IMR-90 (cell line): ENCODE results near the gene THSD7B. TPM values are rescaled to one million over a fixed set of nuclear protein-coding genes. Genes with fewer than 3 reads are reported as not detected.

Source experiments
- ATAC-seq: fragments of 200-7000 bp; cut with Tn5 transposase; 2 replicates; pipeline ENCODE4 v1.9.1; 2020; ENCODE audit warnings: low read depth, mild to moderate bottlenecking, moderate library complexity
- BruUV-seq: library from RNA; stranded (reverse); fragments of 400-500 nt; replicated peaks from 2 replicates; lab custom pipeline; 2021; lab: Mats Ljungman, UMichigan
- CTCF ChIA-PET: fragments of 300-600 bp; formaldehyde crosslinking; extraction: SDS; loops from one replicate; lab custom pipeline; 2021; ENCODE audit warnings: antibody characterized with exemption; lab: Yijun Ruan, JAX
- POLR2A ChIA-PET: fragments of 300-600 bp; sonication (Branson Sonifier 250); formaldehyde crosslinking; loops from one replicate; lab custom pipeline; 2022; ENCODE audit warnings: antibody characterized with exemption; ENCODE audit not compliant: unreplicated experiment; lab: Charles Lee
- DNase-seq: peaks from one replicate; pipeline ENCODE4 v3.0.0; 2013
- H2AFZ ChIP-seq: replicated peaks from 2 replicates; pipeline ENCODE3; 2013; ENCODE audit warnings: low read length, mild to moderate bottlenecking; ENCODE audit not compliant: poor library complexity
- H2AK5ac ChIP-seq: 2 replicates; pipeline ENCODE4 v1.6.1; 2013; ENCODE audit warnings: low read depth, low read length, inconsistent platforms
- H2AK9ac ChIP-seq: replicated peaks from 2 replicates; pipeline ENCODE3; 2013; ENCODE audit warnings: mild to moderate bottlenecking, low read depth, low read length, moderate library complexity; ENCODE audit not compliant: poor library complexity
- H2BK120ac ChIP-seq: 2 replicates; pipeline ENCODE4 v1.6.1; 2013; ENCODE audit warnings: low read depth, low read length, inconsistent platforms
- H2BK15ac ChIP-seq: 3 replicates; pipeline ENCODE4 v1.6.1; 2013; ENCODE audit warnings: low read depth, low read length, inconsistent platforms
- H2BK20ac ChIP-seq: 2 replicates; pipeline ENCODE4 v1.6.1; 2013; ENCODE audit warnings: low read depth, mild to moderate bottlenecking, inconsistent platforms, low read length, moderate library complexity
- H2BK5ac ChIP-seq: 2 replicates; pipeline ENCODE4 v1.6.1; 2013; ENCODE audit warnings: mild to moderate bottlenecking, low read depth, low read length, inconsistent platforms; ENCODE audit not compliant: poor library complexity, severe bottlenecking
- H3K14ac ChIP-seq: replicated peaks from 2 replicates; pipeline ENCODE4 v1.6.1; 2013; ENCODE audit warnings: low read depth, low read length, inconsistent platforms
- H3K18ac ChIP-seq: 2 replicates; pipeline ENCODE4 v1.6.1; 2013; ENCODE audit warnings: low read depth, low read length, control low read depth
- H3K23ac ChIP-seq: 2 replicates; pipeline ENCODE4 v1.6.1; 2013; ENCODE audit warnings: low read depth, low read length, inconsistent platforms
- H3K27ac ChIP-seq: 2 replicates; pipeline ENCODE4 v1.5.1; 2013; ENCODE audit warnings: mild to moderate bottlenecking, control low read depth, low read length; ENCODE audit not compliant: insufficient read depth
- H3K27me3 ChIP-seq: 2 replicates; pipeline ENCODE4 v1.6.1; 2013; ENCODE audit warnings: low read length; ENCODE audit not compliant: control insufficient read depth, insufficient read depth
- H3K36me3 ChIP-seq: 2 replicates; pipeline ENCODE4 v1.6.1; 2013; ENCODE audit warnings: low read length, mixed read lengths; ENCODE audit not compliant: control insufficient read depth, insufficient read depth
- H3K4ac ChIP-seq: 2 replicates; pipeline ENCODE4 v1.6.1; 2013; ENCODE audit warnings: low read depth, low read length, inconsistent platforms
- H3K4me1 ChIP-seq: 2 replicates; pipeline ENCODE4 v1.6.1; 2013; ENCODE audit warnings: low read length, mixed read lengths; ENCODE audit not compliant: control insufficient read depth, insufficient read depth
- H3K4me2 ChIP-seq: 2 replicates; pipeline ENCODE4 v1.6.1; 2013; ENCODE audit warnings: low read depth, mild to moderate bottlenecking, control low read depth, low read length, moderate library complexity
- H3K4me3 ChIP-seq: 2 replicates; pipeline ENCODE4 v1.5.1; 2013; ENCODE audit warnings: low read depth, mild to moderate bottlenecking, control low read depth, low read length, moderate library complexity; ENCODE audit not compliant: insufficient read depth
- H3K56ac ChIP-seq: 2 replicates; pipeline ENCODE4 v1.6.1; 2013; ENCODE audit warnings: low read length, inconsistent platforms; ENCODE audit not compliant: insufficient read depth; ENCODE audit errors: extremely low read depth
- H3K79me1 ChIP-seq, 2 experiments: 2 replicates each; pipeline ENCODE4 v1.6.1; 2013; ENCODE audit warnings: low read length in 2 of 2, inconsistent platforms in 1 of 2, low read depth in 1 of 2
- H3K9ac ChIP-seq: 2 replicates; pipeline ENCODE4 v1.6.1; 2013; ENCODE audit warnings: low read depth, low read length, control low read depth
- H3K9me1 ChIP-seq: 2 replicates; pipeline ENCODE4 v1.6.1; 2013; ENCODE audit warnings: low read length, inconsistent platforms; ENCODE audit not compliant: insufficient read depth
- H3K9me3 ChIP-seq: 2 replicates; pipeline ENCODE4 v1.6.1; 2013; ENCODE audit warnings: low read length; ENCODE audit not compliant: control insufficient read depth, insufficient read depth
- H4K20me1 ChIP-seq: 2 replicates; pipeline ENCODE4 v1.6.1; 2013; ENCODE audit warnings: low read length, inconsistent platforms; ENCODE audit not compliant: insufficient read depth
- H4K5ac ChIP-seq: 2 replicates; pipeline ENCODE4 v1.6.1; 2013; ENCODE audit warnings: mild to moderate bottlenecking, low read depth, low read length, control low read depth
- H4K8ac ChIP-seq, 2 experiments: 2 replicates each; pipeline ENCODE4 v1.6.1; 2013; ENCODE audit warnings: low read depth in 2 of 2, low read length in 2 of 2, control low read depth in 1 of 2, inconsistent platforms in 1 of 2
- H4K91ac ChIP-seq: 2 replicates; pipeline ENCODE4 v1.6.1; 2013; ENCODE audit warnings: low read depth, low read length, inconsistent platforms; ENCODE audit not compliant: insufficient read depth
- BHLHE40 ChIP-seq: fragments of 150-350 bp; IDR thresholded peaks from 2 replicates; pipeline ENCODE4 v1.6.1; 2016; ENCODE audit warnings: mild to moderate bottlenecking, low read depth, low read length
- CEBPB ChIP-seq: IDR thresholded peaks from 2 replicates; pipeline ENCODE4 v1.6.1; 2012; ENCODE audit warnings: low read depth, low read length, improper control_type of control experiment
- CHD1 ChIP-seq: IDR thresholded peaks from 2 replicates; pipeline ENCODE4 v1.6.1; 2012; ENCODE audit warnings: low read depth, low read length, improper control_type of control experiment
- FOS ChIP-seq: fragments of 150-350 bp; IDR thresholded peaks from 2 replicates; pipeline ENCODE4 v1.6.1; 2016; ENCODE audit warnings: low read depth, low read length
- MAFK ChIP-seq: IDR thresholded peaks from 2 replicates; pipeline ENCODE4 v1.6.1; 2012; ENCODE audit warnings: low read depth, low read length, improper control_type of control experiment
- MAZ ChIP-seq: IDR thresholded peaks from 2 replicates; pipeline ENCODE4 v1.6.1; 2012; ENCODE audit warnings: low read depth, mild to moderate bottlenecking, low read length, improper control_type of control experiment, moderate library complexity, borderline replicate concordance
- MXI1 ChIP-seq: IDR thresholded peaks from 2 replicates; pipeline ENCODE4 v1.6.1; 2012; ENCODE audit warnings: low read depth, mild to moderate bottlenecking, low read length, moderate library complexity, borderline replicate concordance
- NFE2L2 ChIP-seq: fragments of 150-350 bp; IDR thresholded peaks from 2 replicates; pipeline ENCODE4 v1.6.1; 2016; ENCODE audit warnings: low read depth, mild to moderate bottlenecking, low read length
- POLR2A ChIP-seq: IDR thresholded peaks from 2 replicates; pipeline ENCODE4 v1.6.1; 2012; ENCODE audit warnings: mild to moderate bottlenecking, low read depth, low read length
- RAD21 ChIP-seq: IDR thresholded peaks from 2 replicates; pipeline ENCODE4 v1.6.1; 2012; ENCODE audit warnings: low read length, improper control_type of control experiment
- RCOR1 ChIP-seq: IDR thresholded peaks from 2 replicates; pipeline ENCODE4 v1.6.1; 2012; ENCODE audit warnings: mild to moderate bottlenecking, low read length, improper control_type of control experiment; ENCODE audit not compliant: insufficient replicate concordance
- RFX5 ChIP-seq: IDR thresholded peaks from 2 replicates; pipeline ENCODE4 v1.8.0; 2012; ENCODE audit warnings: low read depth, mild to moderate bottlenecking, low read length, moderate library complexity
- SMC3 ChIP-seq: fragments of 150-350 bp; IDR thresholded peaks from 2 replicates; pipeline ENCODE4 v1.6.1; 2016; ENCODE audit warnings: low read depth, mild to moderate bottlenecking, antibody characterized with exemption, low read length, moderate library complexity
- WGBS, 2 experiments: methylation state at CpG; one replicate each; pipeline versions ENCODE4 v1.1.5 to v1.1.7; 2013; ENCODE audit warnings: missing lambda C conversion rate in 2 of 2; ENCODE audit not compliant: insufficient read length in 1 of 2; ENCODE audit errors: extremely low coverage in 2 of 2; 5-methylcytosine and 5-hydroxymethylcytosine counted together
- dilution Hi-C: fragments of 300-500 bp; cut with HindIII; formaldehyde crosslinking; loops from one replicate; pipeline ENCODE4 v1.14.3; 2018; ENCODE audit warnings: low sequenced_read_pairs; ENCODE audit not compliant: unreplicated experiment
- in situ Hi-C: fragments of 300-500 bp; cut with MboI; formaldehyde crosslinking; loops from 3 replicates; pipeline ENCODE4 v1.14.3; 2019; ENCODE audit warnings: low sequenced_read_pairs, inconsistent platforms, mixed read lengths
- intact Hi-C: fragments of 100-400 bp; cut with micrococcal nuclease; formaldehyde crosslinking; loops from 2 replicates; pipeline ENCODE4 v1.10.0; 2022
- polyA plus RNA-seq, 3 experiments: library from polyadenylated mRNA; depleted of rRNA; stranded (reverse); fragments of >200 nt; gene quantifications; 2 replicates each; pipeline ENCODE4 v1.2.3, GENCODE V29; 2012; ENCODE audit warnings: low replicate concordance in 1 of 3
- total RNA-seq: library from RNA; depleted of rRNA; stranded (reverse); fragments of >200 nt; gene quantifications from 2 replicates; pipeline ENCODE4 v1.2.3, GENCODE V29; 2012
- TF ChIP-seq, protein P1 (sequence below): fragments of 150-350 bp; IDR thresholded peaks from 2 replicates; pipeline ENCODE4 v1.6.1; 2017; ENCODE audit warnings: mild to moderate bottlenecking, antibody characterized with exemption, low read length, low read depth
- TF ChIP-seq, protein P2 (sequence below): fragments of 150-350 bp; IDR thresholded peaks from 2 replicates; pipeline ENCODE4 v1.6.1; 2016; ENCODE audit warnings: low read depth, mild to moderate bottlenecking, low read length, moderate library complexity, borderline replicate concordance
- TF ChIP-seq, protein P3 (sequence below): conservative IDR thresholded peaks from 2 replicates; pipeline ENCODE4 v1.5.1; 2012; ENCODE audit warnings: mild to moderate bottlenecking, low read depth, low read length, improper control_type of control experiment

Gene THSD7B
- total and polyA plus RNA-seq, 2 of the 4 experiments (the other 2 are of a cell fraction) = not detected

DNA sequence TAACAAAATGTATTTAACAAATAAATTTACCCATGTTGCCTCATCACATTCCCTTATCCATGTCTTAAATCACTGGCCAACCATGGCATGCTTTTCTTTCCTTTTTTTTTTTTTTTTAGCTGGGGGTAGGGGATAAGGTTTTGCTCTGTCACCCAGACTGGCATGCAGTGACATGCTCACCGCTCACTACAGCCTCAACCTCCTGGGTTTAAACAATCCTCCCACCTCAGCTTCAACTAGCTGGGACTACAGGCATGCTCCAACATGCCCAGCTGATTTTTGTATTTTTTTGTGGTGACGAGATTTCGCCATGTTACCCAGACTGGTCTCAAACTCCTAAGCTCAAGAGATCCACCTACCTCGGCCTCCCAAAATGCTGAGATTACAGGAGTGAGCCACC is 266.4 kb downstream of the THSD7B start:
- Histone ChIP-seq H3K4me3 (no peak overlapping the region), H3K9me1 (no peaks in the 10 kb centered on the region), H4K91ac (no peak overlapping the region), H4K5ac (no peak overlapping the region), H3K79me1 (no peaks in the 10 kb centered on the region), H2AFZ (no peak overlapping the region), H2BK20ac (no peak overlapping the region), H2AK5ac (no peak overlapping the region), H4K20me1 (no peaks in the 10 kb centered on the region), H3K56ac (no peak overlapping the region), H3K23ac (no peak overlapping the region), H3K9ac (no peak overlapping the region), H3K4me1 (no peaks in the 10 kb centered on the region), H4K8ac (no peak overlapping the region), H3K36me3 (no peaks in the 10 kb centered on the region), H3K4ac (no peak overlapping the region), H3K18ac (no peak overlapping the region), H2AK9ac (no peak overlapping the region), H2BK5ac (no peak overlapping the region), H3K9me3 (peaks cover 8% of the 10 kb centered on the region), H3K27me3 (no peaks in the 10 kb centered on the region), H3K14ac (no peak overlapping the region), H2BK15ac (no peak overlapping the region), H3K4me2 (no peak overlapping the region), H2BK120ac (no peak overlapping the region), H3K27ac (no peak overlapping the region)
- ATAC-seq = no peak
- no CpG with 5 or more reads among the region's 4 CpGs for WGBS, 2 experiments
- TF ChIP-seq SMC3 (no peak), FOS (no peak), CEBPB (no peak), RFX5 (no peak), RCOR1 (no peak), MAFK (no peak), MAZ (no peak), CHD1 (no peak), NFE2L2 (no peak), RAD21 (no peak), BHLHE40 (no peak), MXI1 (no peak), POLR2A (no peak)
- TF ChIP-seq, protein P1, sequence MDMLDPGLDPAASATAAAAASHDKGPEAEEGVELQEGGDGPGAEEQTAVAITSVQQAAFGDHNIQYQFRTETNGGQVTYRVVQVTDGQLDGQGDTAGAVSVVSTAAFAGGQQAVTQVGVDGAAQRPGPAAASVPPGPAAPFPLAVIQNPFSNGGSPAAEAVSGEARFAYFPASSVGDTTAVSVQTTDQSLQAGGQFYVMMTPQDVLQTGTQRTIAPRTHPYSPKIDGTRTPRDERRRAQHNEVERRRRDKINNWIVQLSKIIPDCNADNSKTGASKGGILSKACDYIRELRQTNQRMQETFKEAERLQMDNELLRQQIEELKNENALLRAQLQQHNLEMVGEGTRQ = no peak
- TF ChIP-seq, protein P2, sequence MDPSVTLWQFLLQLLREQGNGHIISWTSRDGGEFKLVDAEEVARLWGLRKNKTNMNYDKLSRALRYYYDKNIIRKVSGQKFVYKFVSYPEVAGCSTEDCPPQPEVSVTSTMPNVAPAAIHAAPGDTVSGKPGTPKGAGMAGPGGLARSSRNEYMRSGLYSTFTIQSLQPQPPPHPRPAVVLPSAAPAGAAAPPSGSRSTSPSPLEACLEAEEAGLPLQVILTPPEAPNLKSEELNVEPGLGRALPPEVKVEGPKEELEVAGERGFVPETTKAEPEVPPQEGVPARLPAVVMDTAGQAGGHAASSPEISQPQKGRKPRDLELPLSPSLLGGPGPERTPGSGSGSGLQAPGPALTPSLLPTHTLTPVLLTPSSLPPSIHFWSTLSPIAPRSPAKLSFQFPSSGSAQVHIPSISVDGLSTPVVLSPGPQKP = no peak
- TF ChIP-seq, protein P3, sequence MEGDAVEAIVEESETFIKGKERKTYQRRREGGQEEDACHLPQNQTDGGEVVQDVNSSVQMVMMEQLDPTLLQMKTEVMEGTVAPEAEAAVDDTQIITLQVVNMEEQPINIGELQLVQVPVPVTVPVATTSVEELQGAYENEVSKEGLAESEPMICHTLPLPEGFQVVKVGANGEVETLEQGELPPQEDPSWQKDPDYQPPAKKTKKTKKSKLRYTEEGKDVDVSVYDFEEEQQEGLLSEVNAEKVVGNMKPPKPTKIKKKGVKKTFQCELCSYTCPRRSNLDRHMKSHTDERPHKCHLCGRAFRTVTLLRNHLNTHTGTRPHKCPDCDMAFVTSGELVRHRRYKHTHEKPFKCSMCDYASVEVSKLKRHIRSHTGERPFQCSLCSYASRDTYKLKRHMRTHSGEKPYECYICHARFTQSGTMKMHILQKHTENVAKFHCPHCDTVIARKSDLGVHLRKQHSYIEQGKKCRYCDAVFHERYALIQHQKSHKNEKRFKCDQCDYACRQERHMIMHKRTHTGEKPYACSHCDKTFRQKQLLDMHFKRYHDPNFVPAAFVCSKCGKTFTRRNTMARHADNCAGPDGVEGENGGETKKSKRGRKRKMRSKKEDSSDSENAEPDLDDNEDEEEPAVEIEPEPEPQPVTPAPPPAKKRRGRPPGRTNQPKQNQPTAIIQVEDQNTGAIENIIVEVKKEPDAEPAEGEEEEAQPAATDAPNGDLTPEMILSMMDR = no peak
- in situ Hi-C loops = no loop called here
- POLR2A ChIA-PET = no interaction called here
- CTCF ChIA-PET = interaction anchor here (0.6 kb wide), 1 partner anchor 99 kb away, joined by 3 read pairs; no protein-coding TSS in a partner anchor
- intact Hi-C loops = no loop called here
- DNase-seq = no peak
- no TSS peak for BruUV-seq
- dilution Hi-C loops = no loop called here
